ENCODE results near the gene TECPR2.

TECPR2 gene

GRCh38 chr14:102471921-102472790, 109.4 kb downstream of the TECPR2 start:
- no peak for DNase-seq

DNA sequence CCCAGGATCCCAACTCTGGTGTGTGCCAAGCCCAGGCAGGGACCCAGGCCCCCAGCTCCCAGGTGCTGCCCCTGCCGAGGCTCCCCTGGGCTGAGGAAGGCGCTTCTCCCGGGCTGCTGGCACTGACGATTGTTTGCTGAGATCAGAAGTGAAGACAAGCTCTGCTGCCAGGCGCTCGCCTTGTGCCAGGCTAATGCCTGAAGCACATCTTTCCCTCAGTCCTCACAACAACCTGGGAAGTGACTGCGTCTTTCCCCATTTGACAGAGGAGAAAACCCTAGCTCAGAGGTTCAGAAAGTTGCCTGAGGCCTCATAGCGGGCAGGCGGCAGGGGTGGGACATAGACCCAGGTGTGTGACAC, 110.0 kb downstream of the TECPR2 start:
- no peak for DNase-seq

DNA sequence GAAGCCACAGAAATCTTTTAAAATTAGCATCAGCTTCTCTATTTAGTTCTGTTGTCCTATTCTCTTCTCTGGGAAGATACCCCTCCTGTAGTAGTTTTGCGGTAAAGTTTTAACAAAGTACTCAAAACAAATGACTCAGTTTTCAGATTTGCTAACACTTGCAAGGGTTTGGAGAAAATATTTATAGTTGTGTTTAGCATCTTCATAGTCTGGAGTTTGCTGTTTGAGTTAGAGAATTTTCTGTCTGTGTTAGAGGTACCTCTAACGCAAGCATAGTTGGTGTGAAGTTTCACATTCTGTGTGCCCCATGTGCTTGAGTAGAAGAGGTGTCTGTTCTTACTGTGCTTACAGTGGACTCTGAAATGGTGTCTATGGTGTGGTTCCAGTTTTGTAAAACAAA, 110.8 kb downstream of the TECPR2 start:
- DNase-seq: no peak

GRCh38 chr14:102474934-102475333, 112.2 kb downstream of the TECPR2 start:
- no peak for DNase-seq

- no peak for DNase-seq
Measured at GRCh38 chr14:102479107-102479506, 116.4 kb downstream of the TECPR2 start.

GRCh38 chr14:102479777-102480176, 117.0 kb downstream of the TECPR2 start:
- no peak for DNase-seq

GRCh38 chr14:102481371-102481770, 118.6 kb downstream of the TECPR2 start:
- DNase-seq: no peak

DNA sequence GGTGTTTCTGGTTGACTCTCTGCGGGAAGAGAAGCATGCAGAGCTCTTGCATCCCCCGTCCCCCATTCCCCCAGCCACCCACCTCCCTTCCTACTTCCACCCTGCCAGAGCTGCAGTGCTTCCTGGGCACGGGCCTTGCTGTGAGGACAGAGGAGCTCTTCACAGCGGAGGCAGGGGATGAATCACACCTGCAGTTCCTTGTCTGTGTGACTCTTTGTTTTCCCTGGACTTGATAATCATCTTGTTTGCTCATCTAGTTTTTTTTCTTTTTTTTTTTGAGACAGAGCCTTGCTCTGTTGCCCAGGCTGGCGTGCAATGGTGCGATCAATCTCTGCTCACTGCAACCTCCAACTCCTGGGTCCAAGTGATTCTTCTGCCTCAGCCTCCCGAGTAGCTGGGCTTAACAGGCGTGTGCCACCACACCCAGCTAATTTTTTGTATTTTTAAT, 119.1 kb downstream of the TECPR2 start:
- DNase-seq: no peak

DNA sequence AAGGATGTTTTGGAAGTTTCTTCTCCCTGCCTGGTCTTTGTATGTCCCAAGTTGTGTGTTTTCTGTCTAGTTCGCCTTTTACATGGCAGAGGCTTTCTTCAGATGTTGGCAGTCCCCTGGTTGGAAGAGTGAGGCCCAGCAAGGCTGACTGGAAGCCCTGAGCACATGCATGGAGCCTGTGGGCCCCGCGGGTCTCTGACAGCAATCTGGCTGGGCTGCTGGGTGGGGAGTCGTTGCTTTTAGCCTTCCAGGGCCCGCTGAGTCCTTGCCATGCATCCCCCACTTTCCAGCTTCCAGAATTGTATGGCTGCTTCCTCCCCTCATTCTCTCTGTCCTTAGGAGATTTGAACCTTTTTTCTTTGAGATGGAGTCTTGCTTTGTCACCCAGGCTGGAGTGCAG, 121.6 kb downstream of the TECPR2 start:
- DNase-seq: no peak

DNA sequence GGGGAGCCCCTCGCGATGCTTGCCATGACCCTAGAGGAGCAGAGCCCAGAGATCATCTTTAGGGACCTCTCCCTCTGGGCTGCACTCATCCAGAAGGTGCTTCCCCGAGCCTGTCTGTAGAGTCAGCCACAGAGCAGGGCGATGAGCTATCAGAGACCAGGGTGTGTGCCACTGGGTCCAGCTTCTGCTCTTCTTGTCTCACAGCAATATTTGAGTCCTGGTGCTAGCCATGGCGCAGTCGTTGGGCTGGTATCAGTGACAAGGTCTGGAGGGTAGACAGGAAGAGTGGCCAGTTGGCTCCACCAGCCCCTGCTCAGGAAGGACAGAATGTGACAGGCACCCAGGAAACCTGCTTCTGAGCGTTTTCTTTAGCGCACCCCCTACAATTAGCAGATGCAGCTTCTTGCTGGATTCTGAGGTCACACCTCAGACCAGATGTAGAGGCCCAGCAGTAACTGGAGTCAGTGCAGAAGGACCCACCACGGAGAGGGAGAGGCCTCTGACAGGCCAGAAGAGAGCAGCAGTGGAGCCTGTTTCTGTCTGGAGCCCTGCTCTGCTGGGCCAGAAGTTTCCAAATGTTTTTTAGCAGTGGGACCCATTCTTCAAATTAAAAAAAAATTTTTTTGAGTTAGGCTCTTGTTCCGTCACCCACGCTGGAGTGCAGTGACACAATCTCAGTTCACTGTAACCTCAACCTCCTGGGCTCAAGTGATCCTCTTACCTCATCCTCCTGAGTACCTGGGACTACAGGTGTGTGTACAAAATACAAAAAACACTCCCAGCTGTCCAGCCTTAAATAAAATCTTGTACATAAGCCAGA, 123.2 kb downstream of the TECPR2 start:
- no peak for DNase-seq

DNA sequence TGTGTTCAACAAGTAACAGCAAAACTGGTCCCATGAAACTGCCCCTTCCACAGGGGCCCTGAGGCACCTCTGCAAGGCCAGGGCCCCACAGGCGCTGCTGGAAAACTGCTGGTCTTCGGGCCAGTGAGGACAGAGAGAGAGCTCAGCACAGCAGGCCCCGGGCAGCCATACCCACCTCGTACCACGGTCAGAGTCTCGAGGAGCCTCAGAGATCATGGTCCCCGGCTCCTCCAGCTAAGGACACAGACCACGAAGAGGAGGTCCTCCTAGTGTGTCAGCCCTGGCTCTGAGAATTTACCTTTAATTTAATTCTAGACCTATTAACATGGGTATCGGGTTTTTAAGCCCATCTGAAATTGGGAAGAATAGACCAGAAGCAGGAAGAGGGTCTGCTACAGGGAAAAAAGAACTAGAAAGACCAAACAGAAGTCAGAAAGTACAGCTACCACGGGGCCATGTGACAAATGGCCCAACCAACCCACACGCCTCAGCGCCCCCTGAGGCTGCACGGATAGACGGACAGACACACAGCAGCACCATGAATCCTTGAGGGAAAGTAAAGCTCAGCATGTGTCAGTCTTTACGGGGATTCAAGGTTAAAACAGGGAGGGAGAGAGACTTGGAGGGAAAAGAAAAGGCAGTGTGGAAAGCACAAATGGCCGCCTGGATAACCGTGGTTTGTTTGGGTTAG, 123.9 kb downstream of the TECPR2 start:
- DNase-seq: no peak

- no peak for DNase-seq
Measured at GRCh38 chr14:102487204-102487577, 124.5 kb downstream of the TECPR2 start.

DNA sequence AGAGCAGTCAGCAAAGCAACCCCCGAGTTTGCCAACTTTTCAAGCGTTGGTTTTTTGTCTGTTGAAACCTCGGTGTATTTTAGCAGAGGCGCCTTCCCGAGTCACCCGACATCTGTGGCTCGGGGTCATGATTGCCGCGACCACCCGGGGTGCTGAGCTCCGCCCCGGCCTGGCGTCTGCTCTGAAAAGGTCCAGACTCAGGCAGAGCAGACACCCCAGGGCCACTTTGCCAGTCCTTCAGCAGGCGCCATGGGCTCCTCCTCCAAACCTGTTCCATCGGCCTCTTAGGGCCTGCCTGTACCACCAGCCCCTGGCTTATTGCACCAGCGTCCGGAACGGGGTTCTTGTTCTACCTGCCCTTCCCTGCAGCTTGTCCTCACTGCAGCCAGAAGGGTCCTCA, 127.7 kb downstream of the TECPR2 start:
- no peak for DNase-seq

- DNase-seq: no peak
Measured at GRCh38 chr14:102491366-102491765, 128.6 kb downstream of the TECPR2 start.

GRCh38 chr14:102491786-102492530, 129.2 kb downstream of the TECPR2 start:
- DNase-seq: no peak

DNA sequence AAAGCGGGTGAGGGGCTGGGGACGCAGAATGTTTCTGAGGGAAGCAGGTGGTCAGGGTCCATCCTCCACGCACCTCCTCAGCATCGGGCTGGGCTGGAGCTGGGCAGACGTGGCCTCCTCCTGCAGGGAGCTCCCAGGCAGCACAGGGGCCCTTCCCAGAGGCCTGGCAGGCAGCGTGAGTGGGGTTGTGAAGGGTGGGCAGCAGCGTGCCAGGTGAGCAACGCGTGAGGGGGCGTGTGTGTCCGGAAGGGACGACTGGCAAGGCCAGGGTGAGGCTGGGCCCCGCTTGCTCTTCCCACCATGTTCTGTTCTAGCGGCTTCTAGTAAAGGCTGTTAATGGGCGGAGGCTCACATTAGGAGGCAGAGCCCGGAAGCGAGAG, 129.8 kb downstream of the TECPR2 start:
- no peak for DNase-seq

- no peak for DNase-seq
Measured at GRCh38 chr14:102493096-102493495, 130.4 kb downstream of the TECPR2 start.

GRCh38 chr14:102493585-102493984, 130.8 kb downstream of the TECPR2 start:
- DNase-seq: no peak

DNA sequence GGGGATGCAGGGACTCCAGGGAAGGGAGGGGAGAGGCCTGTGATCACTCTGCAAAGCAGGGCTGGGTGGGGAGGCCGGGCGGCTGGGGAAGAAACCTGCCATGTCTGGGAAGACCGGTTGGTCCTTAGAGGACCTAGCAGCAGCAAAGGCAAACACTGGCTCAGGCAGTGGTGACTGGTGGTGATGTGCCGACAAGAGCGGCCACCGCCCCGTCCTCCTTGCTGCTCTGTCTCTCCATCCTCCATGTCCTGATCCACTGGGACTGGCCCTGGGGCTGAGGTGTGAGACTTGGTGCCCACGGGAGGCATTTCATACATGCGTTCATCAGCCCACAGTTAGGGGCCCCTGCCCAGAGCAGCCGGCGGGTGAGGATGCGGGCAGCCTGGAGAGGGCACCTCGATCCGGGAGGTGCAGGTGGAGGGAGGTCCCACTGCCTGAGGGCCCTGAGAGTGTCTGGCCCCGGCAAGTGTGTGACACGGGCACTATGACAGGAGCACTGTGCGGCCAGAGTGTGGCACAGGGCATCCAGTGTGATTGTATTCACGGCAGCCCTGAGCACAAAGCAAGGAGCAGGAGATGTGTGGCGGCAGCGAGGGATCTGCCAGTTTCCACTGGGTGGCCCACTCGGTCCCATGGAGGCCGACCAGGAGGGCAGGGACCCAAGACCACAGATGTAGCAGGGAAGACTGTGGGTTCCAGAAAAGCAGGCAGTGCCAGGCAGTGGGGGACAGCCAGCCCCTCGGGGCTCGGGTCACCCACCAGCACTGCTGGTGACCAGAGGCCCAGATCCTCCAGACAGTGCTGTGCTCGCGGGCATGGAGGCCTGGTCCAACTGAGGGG, 133.0 kb downstream of the TECPR2 start:
- no peak for DNase-seq

GRCh38 chr14:102496331-102496691, 133.6 kb downstream of the TECPR2 start:
- no peak for DNase-seq

DNA sequence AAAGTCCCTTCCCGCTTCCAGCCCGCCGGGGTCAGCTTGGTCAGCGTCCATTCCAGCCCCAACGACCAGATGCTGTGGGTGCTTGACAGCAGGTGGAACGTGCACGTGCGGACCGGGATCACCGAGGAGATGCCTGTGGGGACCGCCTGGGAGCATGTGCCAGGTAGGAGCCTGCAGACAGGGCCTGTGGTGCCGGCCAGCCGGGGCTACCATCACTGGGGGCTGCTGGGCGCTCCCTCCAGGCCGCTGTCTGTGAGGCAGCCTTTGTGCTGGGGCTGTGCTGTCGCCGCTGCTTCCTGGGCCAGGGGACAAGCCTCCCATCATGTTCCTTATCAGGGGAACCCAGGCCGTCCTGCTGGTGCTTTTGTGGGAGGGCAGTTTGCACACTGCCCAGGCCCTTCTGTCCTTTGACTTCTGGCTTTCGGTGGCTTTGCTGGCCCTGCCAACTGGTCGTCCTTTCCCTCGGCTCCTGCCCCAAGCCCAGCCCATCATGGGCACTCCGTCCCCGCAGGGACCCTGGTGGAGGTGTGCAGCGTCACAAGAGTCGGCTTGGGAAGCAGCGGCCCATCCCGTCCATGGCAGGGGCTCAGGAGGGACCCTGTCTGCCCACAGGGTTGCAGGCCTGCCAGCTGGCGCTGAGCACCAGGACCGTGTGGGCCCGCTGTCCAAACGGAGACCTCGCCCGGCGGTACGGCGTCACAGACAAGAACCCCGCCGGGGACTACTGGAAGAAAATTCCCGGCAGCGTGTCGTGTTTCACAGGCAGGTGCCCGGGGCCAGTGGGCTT, 134.4 kb downstream of the TECPR2 start:
- no peak for DNase-seq

All from 8988T (cell line).